ENCODE data around the gene ZFYVE9.

ZFYVE9 gene

DNA sequence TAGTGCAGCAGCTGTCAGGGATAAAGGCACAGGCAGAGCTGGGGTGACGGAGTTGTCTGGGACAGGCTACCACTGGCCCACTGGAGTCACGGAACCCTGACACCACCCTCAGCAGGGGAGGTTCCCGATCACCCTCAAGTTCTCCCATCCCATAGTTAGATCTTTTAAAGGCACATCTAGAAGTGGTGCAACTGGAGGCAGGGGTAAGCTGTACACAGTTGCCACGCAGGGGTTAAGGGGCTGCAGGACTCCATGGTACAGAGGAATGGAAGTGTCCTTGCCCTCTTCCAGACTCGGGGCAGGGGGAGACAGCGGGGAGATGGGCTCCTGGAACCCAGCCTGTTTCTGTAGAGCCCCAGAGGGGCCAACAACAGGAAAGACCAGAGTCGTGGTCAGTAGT lies 210.8 kb downstream of the ZFYVE9 start:
- Histone ChIP-seq H2AFZ (ENCODE audit: low read length) (no peak overlapping the region), H3K9me2 (replicated peaks; ENCODE audit: low read depth, low read length) (no peaks in the 10 kb centered on the region), H3F3A (ENCODE audit: low read depth) (no peaks in the 10 kb centered on the region), H3K4me2 (ENCODE audit: low read depth, low read length, poor library complexity, severe bottlenecking) (no peak overlapping the region), H3K4me1 (ENCODE audit: insufficient read depth, low read length, poor library complexity, severe bottlenecking) (peaks cover 4% of the 10 kb centered on the region), H3K9me3 (ENCODE audit: insufficient read depth, low read depth, low read length) (no peaks in the 10 kb centered on the region), H3K9ac (ENCODE audit: low read depth, low read length, poor library complexity, severe bottlenecking) (no peak overlapping the region), H4K20me1 (ENCODE audit: insufficient read depth, low read length, poor library complexity, severe bottlenecking) (no peaks in the 10 kb centered on the region), H3K79me2 (ENCODE audit: insufficient read depth, low read length) (no peaks in the 10 kb centered on the region), H3K27me3 (ENCODE audit: insufficient read depth, low read length, poor library complexity, severe bottlenecking) (no peaks in the 10 kb centered on the region), H3K4me3 (ENCODE audit: low read length, poor library complexity, severe bottlenecking) (no peak overlapping the region), H3K36me3 (ENCODE audit: insufficient read depth, low read length) (peaks cover 41% of the 10 kb centered on the region; the same call in 1 of the 2 replicates)
- no peak for TF ChIP-seq EZH2phosphoT487 (IDR thresholded peaks at IDR 0.05; ENCODE audit: borderline replicate concordance)
- TF ChIP-seq, protein P1, sequence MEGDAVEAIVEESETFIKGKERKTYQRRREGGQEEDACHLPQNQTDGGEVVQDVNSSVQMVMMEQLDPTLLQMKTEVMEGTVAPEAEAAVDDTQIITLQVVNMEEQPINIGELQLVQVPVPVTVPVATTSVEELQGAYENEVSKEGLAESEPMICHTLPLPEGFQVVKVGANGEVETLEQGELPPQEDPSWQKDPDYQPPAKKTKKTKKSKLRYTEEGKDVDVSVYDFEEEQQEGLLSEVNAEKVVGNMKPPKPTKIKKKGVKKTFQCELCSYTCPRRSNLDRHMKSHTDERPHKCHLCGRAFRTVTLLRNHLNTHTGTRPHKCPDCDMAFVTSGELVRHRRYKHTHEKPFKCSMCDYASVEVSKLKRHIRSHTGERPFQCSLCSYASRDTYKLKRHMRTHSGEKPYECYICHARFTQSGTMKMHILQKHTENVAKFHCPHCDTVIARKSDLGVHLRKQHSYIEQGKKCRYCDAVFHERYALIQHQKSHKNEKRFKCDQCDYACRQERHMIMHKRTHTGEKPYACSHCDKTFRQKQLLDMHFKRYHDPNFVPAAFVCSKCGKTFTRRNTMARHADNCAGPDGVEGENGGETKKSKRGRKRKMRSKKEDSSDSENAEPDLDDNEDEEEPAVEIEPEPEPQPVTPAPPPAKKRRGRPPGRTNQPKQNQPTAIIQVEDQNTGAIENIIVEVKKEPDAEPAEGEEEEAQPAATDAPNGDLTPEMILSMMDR (conservative IDR thresholded peaks at IDR 0.05; ENCODE audit: low read length), result no peak

DNA sequence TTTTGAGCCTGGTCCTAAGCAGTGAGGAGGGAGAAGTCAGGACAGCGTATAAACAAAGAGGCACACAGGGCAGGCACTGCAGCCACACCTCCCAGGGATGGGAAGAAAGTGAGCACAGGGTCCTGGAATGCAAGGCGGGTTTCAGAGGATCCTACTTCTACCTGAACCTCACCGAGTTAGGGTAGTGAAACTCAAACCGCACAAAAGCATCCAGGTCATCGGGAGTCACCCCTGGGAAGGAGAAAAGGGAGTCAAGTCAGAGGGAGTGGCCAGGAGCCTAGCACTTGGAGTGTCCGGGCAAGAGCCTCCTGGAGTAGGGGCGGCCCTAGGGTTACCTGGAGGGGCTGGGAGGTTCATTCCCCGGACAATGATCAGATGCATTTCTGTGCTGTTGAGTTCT lies 213.5 kb downstream of the ZFYVE9 start:
- TF ChIP-seq, protein P1 (conservative IDR thresholded peaks at IDR 0.05; ENCODE audit: low read length), result no peak
- Histone ChIP-seq H3F3A (ENCODE audit: low read depth) (no peaks in the 10 kb centered on the region), H4K20me1 (ENCODE audit: insufficient read depth, low read length, poor library complexity, severe bottlenecking) (no peaks in the 10 kb centered on the region), H3K27me3 (ENCODE audit: insufficient read depth, low read length, poor library complexity, severe bottlenecking) (no peaks in the 10 kb centered on the region), H3K9me2 (replicated peaks; ENCODE audit: low read depth, low read length) (no peaks in the 10 kb centered on the region), H3K9ac (ENCODE audit: low read depth, low read length, poor library complexity, severe bottlenecking) (no peak overlapping the region), H3K4me2 (ENCODE audit: low read depth, low read length, poor library complexity, severe bottlenecking) (no peak overlapping the region), H3K36me3 (ENCODE audit: insufficient read depth, low read length) (peaks cover 68% of the 10 kb centered on the region; the same call in 1 of the 2 replicates), H3K79me2 (ENCODE audit: insufficient read depth, low read length) (no peaks in the 10 kb centered on the region), H2AFZ (ENCODE audit: low read length) (no peak overlapping the region), H3K4me3 (ENCODE audit: low read length, poor library complexity, severe bottlenecking) (no peak overlapping the region), H3K4me1 (ENCODE audit: insufficient read depth, low read length, poor library complexity, severe bottlenecking) (no peaks in the 10 kb centered on the region), H3K9me3 (ENCODE audit: insufficient read depth, low read depth, low read length) (no peaks in the 10 kb centered on the region)

DNA sequence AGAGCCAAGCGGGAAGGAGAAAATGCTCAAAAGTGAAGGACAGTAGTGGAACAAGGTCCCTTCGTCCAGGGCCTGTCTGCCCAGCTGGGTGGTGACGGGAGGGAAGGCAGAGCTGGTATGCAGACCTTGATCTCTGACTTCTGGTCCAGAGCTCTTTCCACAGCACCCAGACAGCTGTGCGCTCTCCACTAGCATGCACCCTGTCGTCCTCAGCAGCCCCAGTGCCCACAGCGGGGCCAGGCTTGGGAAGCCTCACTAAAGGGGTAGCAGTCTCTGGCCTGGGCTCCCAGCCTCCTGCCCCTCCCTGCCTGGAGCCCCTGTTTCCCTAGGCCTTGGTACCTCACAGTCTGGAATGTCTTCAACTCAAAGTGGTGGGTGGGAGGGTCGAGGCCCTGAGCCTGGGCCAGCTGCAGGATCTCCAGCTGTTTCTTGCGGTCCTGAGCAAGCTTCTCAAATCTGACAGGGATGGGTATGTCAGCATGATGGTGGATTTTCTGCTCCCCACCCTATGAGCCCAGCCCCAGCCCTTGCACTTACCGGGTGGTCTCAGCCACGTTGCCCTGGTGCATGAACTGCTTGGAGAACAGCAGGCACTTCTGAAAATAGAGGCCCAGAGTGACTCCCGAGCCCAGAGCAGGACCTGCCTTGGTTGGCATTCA lies 214.1 kb downstream of the ZFYVE9 start:
- H3K9me2 ChIP-seq (replicated peaks; ENCODE audit: low read depth, low read length), result no peaks in the 10 kb centered on the region
- H3K4me3 ChIP-seq (ENCODE audit: low read length, poor library complexity, severe bottlenecking), result no peak overlapping the region
- H2AFZ ChIP-seq (ENCODE audit: low read length), result no peak overlapping the region
- peaks cover 74% of the 10 kb centered on the region; the same call in 1 of the 2 replicates for H3K36me3 ChIP-seq (ENCODE audit: insufficient read depth, low read length)
- no peaks in the 10 kb centered on the region for H3K9me3 ChIP-seq (ENCODE audit: insufficient read depth, low read depth, low read length)
- H3K4me2 ChIP-seq (ENCODE audit: low read depth, low read length, poor library complexity, severe bottlenecking), result no peak overlapping the region
- H3K4me1 ChIP-seq (ENCODE audit: insufficient read depth, low read length, poor library complexity, severe bottlenecking), result no peaks in the 10 kb centered on the region
- TF ChIP-seq, protein P1 (conservative IDR thresholded peaks at IDR 0.05; ENCODE audit: low read length), result no peak
- no peak overlapping the region for H3K9ac ChIP-seq (ENCODE audit: low read depth, low read length, poor library complexity, severe bottlenecking)
- no peaks in the 10 kb centered on the region for H4K20me1 ChIP-seq (ENCODE audit: insufficient read depth, low read length, poor library complexity, severe bottlenecking)
- H3F3A ChIP-seq (ENCODE audit: low read depth), result no peaks in the 10 kb centered on the region
- H3K27me3 ChIP-seq (ENCODE audit: insufficient read depth, low read length, poor library complexity, severe bottlenecking), result no peaks in the 10 kb centered on the region
- H3K79me2 ChIP-seq (ENCODE audit: insufficient read depth, low read length), result no peaks in the 10 kb centered on the region

Data from Loucy (cell line).